IPS DF 19.7 (cell line): ENCODE results near the gene ZNF516.
A peak's percentile ranks its signal among the peaks of the same experiment; 100 is the strongest.

Experiments
- DNase-seq: peaks from one replicate; pipeline ENCODE4 v3.0.0-alpha.2; 2013; ENCODE audit warnings: low read depth, low spot score

The ZNF516 gene

DNA sequence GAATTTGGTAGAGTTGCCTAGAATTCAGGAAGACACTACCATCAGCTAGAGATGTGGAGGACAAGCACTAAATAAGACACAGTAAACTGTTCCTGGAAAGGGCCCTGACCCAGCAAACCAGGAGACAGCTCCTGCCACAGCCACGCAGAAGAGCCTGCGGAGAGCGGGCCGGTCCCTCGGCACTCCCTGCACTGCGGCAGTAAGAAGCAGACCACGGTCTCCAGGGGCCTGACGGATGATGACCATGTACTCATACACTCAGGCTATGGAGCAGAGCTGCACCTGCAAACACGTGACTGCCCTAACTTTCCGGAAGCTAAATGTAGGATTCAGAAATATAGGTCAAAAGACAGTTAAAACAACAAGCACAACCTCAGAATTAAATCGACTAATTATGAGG lies 72.9 kb downstream of the ZNF516 start:
- DNase-seq: no peak

DNA sequence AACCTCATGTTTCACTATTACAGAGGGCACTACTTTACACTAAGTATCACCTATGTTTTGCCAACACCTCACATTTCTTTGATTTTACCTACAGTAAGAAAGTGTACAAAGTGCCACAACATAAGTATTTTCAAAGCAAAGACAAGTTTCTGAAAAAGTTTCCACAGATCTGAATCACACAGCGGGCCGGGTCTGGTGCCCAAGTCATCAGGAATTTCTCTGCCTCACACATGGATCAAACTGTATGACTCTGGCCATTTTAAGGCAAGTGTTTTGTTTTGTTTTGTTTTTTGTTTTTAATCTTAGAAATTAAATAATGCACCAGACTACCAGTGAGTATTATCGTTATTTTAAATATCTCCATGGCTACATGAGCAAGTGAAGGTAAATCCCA lies 73.4 kb downstream of the ZNF516 start:
- no peak for DNase-seq

DNA sequence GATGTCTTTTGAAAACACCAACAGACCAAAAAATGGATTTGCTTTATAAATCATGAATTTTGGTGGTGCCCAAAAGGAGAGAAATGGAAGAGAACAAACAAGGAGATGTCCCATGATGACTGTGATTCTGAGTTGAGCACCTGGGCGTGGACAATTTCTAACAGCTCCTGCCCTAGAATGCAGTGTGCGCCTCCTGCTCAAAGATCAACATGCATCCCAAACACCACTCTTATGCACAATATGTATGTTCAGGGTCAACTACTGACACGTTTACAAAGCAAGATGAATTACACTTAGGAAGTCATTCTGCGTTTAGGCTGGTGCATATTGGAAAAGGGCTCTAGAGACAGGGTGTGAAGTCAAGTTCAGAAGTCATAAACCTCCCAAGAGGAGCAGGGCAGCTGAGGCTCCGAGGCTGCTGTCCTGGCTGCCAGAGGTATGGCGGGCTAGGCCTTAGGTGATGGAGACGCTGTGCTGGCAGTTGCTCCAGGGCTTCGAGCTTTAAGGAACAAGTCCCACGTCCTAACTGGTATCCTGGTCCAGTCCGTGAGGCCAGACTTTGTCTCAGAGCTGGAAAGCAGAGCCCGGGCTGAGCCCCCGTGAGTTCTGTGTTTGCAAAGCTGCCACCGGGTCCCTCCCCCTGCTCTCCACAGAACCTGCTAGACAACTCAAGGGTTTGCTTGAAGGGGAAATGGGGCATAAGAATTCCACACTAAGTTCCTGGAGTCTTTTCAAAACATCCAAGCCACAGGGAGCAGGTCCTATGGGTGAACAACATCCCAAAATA lies 74.0 kb downstream of the ZNF516 start:
- no peak for DNase-seq

DNA sequence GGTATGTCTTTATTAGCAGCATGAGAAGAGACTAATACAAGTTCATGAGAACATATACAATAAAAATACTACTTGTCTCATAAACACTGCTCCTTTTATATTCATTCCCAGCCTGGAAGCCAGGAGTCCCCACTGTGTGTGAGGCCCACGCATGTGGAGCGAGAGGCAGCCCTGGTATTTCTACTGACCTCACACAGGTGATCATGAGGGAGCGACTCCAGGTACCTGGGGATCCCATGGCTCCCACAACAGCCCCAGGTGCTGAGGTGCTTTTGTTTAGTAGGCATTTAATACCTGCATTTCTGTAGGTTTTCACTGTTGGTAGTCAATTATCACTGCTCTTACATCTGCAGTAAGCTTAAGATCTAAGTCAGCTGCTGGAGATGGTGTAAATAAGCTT lies 75.2 kb downstream of the ZNF516 start:
- DNase-seq: no peak

DNA sequence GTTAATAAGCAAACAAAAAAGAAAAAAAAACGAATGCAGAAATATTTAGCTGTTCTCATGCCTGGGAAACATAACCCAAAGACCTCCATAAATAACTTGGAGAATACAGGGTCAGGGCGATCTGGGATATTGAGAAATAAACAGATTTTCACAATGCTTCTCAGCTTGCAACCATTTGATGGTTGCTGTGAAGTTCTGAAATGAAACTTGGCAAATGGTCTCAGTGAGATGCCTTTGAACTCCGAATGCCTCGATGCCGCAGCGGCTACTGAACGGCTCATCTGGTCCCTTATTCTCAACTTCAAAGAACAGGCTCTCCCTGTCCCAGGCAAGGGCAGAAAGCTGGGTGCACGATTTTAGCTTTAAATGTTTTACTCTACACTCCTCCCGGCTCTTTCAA lies 78.1 kb downstream of the ZNF516 start:
- no peak for DNase-seq

DNA sequence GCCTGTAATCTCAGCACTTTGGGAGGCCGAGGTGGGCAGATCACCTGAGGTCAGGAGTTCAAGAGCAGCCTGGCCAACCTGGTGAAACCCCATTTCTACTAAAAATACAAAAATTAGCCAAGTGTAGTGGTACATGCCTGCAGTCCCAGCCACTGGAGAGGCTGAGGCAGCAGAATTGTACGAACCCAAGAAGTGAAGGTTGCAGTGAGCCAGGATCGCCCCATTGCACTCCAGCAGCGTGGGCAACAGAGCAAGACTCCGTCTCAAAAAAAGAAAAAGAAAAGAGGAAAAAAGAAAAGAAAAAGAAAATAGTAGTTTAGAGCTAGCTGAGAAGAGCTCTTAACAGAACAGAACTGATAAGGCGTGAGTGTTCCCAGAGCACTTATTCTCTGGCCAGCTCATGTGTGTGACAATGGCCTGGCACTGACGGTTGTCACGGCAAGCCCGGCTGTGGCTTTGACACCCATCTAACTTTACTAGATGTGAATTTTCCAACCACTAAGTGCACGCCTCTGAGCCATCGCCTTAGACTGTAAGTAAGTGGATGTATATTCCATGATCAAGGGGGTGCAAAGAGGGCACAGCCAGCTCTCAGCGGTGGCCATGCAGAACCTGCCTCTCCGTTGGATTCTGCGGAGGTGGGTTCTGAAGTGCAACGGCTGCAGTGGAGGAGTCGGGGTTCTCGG lies 80.0 kb downstream of the ZNF516 start:
- no peak for DNase-seq

DNA sequence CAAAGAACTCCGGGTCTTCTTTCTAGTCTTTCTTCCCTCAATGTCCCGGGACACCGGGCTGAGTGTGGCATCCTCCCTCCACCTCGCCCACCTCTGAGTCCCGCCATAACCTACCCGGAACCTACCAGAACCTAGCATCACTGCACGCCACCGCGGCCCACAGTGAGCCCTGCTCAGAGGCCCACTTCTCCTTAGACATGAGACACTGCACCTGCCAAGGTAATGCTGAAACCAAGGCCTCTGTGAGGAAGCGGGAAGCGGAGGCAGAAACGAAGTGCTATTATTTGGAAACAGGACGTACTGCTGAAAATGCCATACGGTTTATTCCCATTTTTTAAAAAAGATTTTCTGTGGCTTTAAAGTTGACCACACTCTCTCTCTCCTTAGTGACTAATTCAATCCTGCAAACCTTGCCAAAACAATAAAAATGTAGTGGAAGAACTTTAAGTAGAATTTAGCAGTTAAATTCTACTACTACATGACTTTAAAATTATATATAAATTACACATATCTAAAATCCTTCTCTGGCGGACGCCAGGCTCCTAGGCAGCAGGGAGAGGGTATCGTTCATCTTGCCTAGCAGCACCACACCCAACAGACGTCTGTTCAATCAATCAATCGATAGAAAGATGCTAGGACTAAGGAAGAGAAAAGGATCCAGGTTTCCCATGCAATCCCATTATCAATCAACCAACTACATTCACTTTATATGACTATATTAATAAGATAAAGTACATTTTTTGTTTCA lies 82.0 kb downstream of the ZNF516 start:
- no peak for DNase-seq

- no peak for DNase-seq
Observed at GRCh38 chr18:76412010-76412817, 82.8 kb downstream of the ZNF516 start.

DNA sequence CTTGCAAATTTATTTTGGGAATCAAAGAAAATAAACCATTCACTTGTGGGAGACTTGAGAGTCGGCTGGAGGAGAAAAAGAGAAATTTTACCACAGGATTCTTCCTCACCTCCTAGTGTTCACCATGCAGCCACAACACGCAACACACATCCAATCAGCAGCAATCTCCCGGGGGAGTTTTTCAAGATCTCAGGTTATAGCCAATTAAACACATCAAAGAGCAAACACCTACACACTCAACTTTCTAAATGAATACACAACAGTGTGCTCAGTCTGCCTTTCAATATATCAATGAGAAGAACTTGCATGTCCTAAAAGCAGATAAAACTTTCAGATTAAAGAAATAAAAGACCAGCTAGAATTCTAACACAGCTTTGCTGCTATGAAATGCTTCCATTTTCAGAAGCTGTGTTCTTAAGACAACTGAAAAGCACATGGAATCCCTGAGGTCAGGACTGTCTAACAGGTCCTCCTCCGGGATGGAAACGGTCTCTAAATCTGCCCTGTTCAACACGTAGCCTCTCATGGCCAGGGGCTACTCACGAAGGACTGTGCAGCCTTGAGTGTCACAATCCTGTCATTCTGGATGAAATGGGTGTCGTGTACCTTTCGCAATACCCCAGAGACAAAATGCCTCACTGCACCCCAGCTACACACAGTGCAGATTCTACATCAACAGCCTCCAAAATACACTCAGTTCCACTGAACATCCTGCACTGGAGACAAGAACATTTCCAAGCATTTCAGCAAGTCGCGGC lies 84.2 kb downstream of the ZNF516 start:
- no peak for DNase-seq

DNA sequence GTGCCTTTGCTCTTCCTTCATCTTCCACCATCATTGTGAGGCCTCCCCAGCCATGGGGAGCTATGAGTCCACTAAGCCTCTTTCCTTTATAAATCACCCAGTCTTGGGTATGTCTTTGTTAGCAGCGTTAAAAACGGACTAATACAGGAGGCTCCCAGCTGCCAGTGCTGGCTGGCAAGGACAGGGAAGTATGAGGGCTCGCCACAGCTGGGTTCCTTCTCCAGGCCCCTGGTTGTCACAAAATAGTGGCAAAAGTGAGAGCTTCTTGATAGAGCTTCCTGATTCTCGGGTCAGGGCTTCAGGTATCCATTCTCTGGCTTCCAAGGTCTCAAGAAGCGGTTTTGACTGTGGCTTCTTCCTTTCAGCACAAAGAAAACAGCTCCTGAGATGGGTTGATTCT lies 85.0 kb downstream of the ZNF516 start:
- no peak for DNase-seq

DNA sequence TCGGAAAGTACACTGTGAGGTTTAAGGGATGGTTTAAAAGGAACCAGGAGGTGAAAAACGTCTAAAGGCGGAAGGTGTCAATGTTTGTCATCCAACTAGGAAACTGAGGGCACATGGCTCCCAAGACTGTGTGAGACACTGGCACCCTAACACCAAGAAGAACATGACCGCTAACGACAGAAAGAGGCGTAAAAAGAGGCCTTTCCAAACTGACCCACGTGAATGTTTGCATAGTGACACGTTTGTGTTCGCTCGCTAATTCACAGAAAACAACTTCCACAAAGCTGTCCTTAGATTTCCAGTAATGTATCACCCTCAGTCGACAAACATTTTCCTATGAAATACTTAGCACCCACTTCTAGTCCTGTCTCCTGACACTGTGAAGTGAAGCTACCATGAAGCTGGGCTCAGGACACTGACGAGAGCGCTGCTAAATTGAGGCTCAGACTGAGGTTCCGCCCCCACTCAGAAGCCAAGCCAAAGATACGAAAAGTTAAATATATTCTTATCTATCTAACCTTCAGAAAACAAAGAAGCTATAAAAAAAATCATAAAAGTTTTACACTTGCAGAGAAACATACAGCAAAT lies 86.5 kb downstream of the ZNF516 start:
- DNase-seq: no peak

DNA sequence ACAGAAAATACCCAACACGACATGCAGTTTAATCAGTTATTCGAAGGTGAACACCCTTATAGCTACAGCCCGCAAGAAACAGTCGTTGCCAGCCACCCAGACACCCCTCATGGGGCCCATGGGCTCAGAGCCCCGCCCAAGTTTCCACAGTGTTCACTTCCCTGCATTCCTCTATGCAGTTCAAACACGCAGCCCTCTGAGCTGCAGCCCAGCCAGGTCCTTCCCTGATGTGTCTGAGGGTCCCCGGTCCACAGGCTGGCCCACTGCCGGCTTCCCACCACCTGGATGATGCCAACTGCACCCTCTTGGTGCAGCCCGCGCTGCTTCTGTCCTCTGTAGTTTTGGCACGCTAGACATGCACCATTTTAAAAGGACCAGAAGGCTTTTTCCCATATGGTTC lies 87.4 kb downstream of the ZNF516 start:
- DNase-seq: no peak

GRCh38 chr18:76406791-76407190 lies 88.3 kb downstream of the ZNF516 start:
- DNase-seq: no peak

DNA sequence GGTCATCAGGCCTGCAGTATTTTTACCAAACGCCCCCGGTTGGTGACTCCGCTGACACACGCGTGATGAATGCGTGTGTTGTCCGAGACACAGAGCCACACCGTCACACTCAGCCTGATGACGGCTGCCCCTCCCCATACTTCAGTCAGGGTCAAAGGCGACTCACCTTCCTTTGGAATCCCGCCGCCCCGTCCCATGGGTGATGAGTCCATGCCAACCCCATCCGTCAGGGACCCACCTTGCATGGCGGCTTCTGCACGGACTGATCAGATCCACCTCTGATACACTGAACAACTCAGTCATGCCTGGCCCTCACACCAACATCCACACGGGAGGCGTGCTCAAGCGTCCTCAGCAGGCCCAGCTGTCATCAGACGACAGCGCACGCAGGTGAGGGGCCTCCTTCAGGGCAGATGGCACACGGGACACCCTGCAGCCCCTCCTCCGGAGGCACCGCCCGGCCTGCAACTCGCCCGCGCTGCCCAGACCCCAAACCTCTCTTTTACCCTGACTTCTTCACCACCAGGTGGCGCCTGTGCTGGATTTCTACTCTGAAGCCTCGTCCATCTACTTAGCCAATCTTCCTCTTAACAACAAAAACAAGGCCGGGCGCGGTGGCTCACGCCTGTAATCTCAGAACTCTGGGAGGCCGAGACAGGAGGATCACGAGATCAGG lies 89.2 kb downstream of the ZNF516 start:
- peak; percentile 38 for DNase-seq

- DNase-seq: no peak
Observed at GRCh38 chr18:76405280-76405679, 89.8 kb downstream of the ZNF516 start.

DNA sequence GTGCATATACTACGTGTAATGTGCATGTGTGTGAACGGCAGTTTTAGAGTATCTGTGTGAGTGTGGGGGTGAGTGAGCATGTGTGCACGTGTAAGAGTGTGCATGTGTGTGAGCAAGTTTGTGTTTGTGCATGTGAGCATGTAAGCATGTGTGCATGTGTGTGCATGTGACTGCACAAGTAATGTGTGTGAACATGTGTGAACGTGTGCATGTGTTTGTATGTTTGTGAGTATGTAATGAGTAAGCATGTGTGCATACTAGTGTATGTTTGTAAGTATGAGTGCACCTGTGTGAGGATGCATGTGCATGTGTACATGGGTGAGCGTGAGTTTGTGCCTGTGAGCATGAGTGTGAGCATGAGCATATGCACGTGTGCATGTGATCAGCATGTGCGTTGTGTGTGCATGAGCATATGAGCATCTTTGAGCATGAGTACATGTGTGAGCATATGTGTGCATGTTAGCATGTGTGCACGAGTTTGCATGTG lies 90.7 kb downstream of the ZNF516 start:
- no peak for DNase-seq

DNA sequence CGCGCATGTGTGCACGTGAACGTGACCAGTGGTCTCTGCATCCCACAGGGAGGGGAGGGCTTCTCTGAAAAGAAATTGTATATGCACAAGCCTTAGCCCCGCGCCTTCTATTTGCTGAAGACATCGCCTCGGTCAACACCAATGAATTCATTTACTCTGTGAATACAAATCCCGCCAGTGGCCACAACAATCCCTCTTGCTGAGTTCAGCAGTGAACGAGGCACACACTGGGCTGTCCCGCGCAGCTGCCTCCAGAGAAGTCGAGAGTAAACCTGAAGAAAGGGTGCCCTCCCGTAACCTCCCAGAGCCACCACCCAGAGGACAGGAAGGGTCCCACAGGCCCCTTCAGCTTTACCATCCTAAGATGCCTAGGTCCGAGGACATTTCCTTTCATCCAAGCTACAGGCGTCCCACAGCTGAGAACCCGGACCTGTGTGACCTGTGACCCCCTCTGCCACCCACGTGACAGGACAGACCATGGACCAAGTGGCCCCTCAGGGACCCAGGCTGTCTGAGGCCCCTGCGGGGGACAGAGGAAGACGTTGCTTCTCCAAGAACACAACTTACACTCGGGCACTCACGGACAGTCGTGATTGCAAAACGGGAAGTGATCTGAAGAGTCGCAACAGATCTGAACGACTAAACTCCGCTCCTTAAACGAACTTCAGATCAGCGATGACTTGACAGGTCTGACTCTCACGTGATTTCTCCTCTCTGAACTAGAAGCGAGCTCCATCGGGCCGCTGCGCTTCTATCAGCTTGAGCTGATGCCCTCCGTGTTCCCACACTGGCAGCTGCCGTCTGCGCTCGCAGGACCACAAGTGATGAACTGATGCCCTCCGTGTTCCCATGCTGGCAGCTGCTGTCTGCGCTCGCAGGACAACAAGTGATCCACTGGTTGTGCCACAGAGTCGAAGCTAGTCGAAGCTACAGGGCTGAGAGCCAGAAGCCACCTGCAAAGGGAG lies 92.7 kb downstream of the ZNF516 start:
- DNase-seq: no peak

DNA sequence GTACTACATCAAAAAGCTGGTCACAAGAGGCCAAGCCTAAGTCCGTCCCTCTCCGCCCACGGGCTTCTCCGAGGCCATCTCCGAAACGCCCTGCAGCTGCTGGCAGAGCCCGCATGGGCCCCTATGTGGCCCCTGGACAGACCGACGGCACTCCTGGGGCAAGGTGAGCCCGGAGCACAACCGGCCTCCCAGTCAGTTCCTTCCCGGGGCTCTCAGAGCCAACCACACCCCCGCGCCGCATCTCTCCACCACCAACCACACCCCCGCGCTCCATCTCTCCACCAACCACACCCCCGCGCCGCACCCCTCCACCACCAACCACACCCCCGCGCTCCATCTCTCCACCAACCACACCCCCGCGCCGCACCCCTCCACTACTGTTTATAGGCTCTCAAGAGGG lies 93.5 kb downstream of the ZNF516 start:
- DNase-seq: no peak
